ENCODE data around the gene RC3H1.

GRCh38 chr1:174070614-174071013 is 48.5 kb upstream of the RC3H1 start:
- no peak for TF ChIP-seq MTA2 (IDR thresholded peaks at IDR 0.05; ENCODE audit: low read depth)
- TF ChIP-seq POLR2AphosphoS2 (IDR thresholded peaks at IDR 0.05; ENCODE audit: low read depth, low read length), result no peak
- TF ChIP-seq NFYA (IDR thresholded peaks at IDR 0.05; ENCODE audit: borderline replicate concordance, low read depth, low read length), result no peak
- TF ChIP-seq RAD21 (IDR thresholded peaks at IDR 0.05; ENCODE audit: insufficient read depth, low read depth, low read length), result no peak
